Natural killer cell (primary cell): ENCODE measurements around the gene MST1. TPM values are rescaled to one million over a fixed set of nuclear protein-coding genes. Genes with fewer than 3 reads are reported as not detected.
A peak's percentile ranks its signal among the peaks of the same experiment; 100 is the strongest.
"Not testable (repeated sequence)": the region's sequence is repeated elsewhere in the genome, so short reads cannot be mapped to it uniquely, and the experiment has no call there.

ENCODE experiments used
- ATAC-seq, 3 donors: fragments of 150-1000 bp in 2 of 3; fragments of 200-7000 bp in 1 of 3; cut with Tn5 transposase; 1 replicate in 1 of 3; 2 replicates in 2 of 3; pipeline ENCODE4 v1.10.0; 2021; ENCODE audit warnings: mild to moderate bottlenecking in 2 of 3, moderate library complexity in 2 of 3
- DNase-seq, 2 donors: peaks; one replicate each; pipeline versions ENCODE4 v3.0.0 to v3.0.0-alpha.2; 2013 to 2021; ENCODE audit warnings: mixed read lengths in 1 of 2
- H3K27ac ChIP-seq: one replicate; pipeline ENCODE4 v1.5.1; 2013; ENCODE audit warnings: mild to moderate bottlenecking, low read length
- H3K27me3 ChIP-seq: one replicate; pipeline ENCODE4 v1.6.1; 2013; ENCODE audit warnings: low read length; ENCODE audit not compliant: control insufficient read depth, insufficient read depth
- H3K36me3 ChIP-seq: one replicate; pipeline ENCODE4 v1.6.1; 2013; ENCODE audit warnings: low read length; ENCODE audit not compliant: control insufficient read depth, insufficient read depth
- H3K4me1 ChIP-seq: one replicate; pipeline ENCODE4 v1.6.1; 2013; ENCODE audit warnings: low read length; ENCODE audit not compliant: control insufficient read depth, insufficient read depth
- H3K4me3 ChIP-seq: one replicate; pipeline ENCODE4 v1.5.1; 2013; ENCODE audit warnings: low read length
- H3K9me3 ChIP-seq: one replicate; pipeline ENCODE4 v1.6.1; 2013; ENCODE audit warnings: low read length; ENCODE audit not compliant: control insufficient read depth, insufficient read depth
- H3K27ac Mint-ChIP-seq, 2 donors: one replicate each; pipeline ENCODE4 v1.8.0; 2022; ENCODE audit warnings: mild to moderate bottlenecking in 2 of 2, mixed read lengths in 2 of 2, moderate library complexity in 1 of 2
- H3K27me3 Mint-ChIP-seq, 2 donors: one replicate each; pipeline ENCODE4 v1.8.0; 2022; ENCODE audit warnings: low read depth in 2 of 2, mixed read lengths in 2 of 2
- H3K36me3 Mint-ChIP-seq: one replicate; pipeline ENCODE4 v1.8.0; 2022; ENCODE audit warnings: mixed read lengths
- H3K4me1 Mint-ChIP-seq, 2 donors: one replicate each; pipeline ENCODE4 v1.8.0; 2022; ENCODE audit warnings: mixed read lengths in 2 of 2
- H3K4me3 Mint-ChIP-seq: one replicate; pipeline ENCODE4 v1.8.0; 2022; ENCODE audit warnings: mild to moderate bottlenecking, moderate library complexity, mixed read lengths
- H3K9me3 Mint-ChIP-seq, 2 donors: one replicate each; pipeline ENCODE4 v1.8.0; 2022; ENCODE audit warnings: mixed read lengths in 2 of 2
- CTCF ChIP-seq: fragments of 200-600 bp; IDR thresholded peaks from one replicate; pipeline ENCODE4 v1.8.0; 2022; ENCODE audit warnings: antibody characterized with exemption
- WGBS: methylation state at CpG from one replicate; pipeline ENCODE4 v1.1.7; 2013; ENCODE audit warnings: missing lambda C conversion rate; ENCODE audit not compliant: insufficient coverage; 5-methylcytosine and 5-hydroxymethylcytosine counted together
- intact Hi-C: fragments of 100-400 bp; cut with micrococcal nuclease; formaldehyde crosslinking; loops from one replicate; pipeline ENCODE4 v1.14.2; 2022
- total RNA-seq, 4 donors: library from RNA; stranded (reverse); fragments of 120-200 nt in 1 of 4; gene quantifications; one replicate each; pipeline versions ENCODE4 v1.2.3 to v1.2.4, GENCODE V29; 2013 to 2022

Gene MST1
- total RNA-seq, 3 donors from 2014 or later (not counting 1 experiment from before 2014, with no cell fraction given), result 9.5 to 19.1 (median 15.2) TPM

GRCh38 chr3:49699281-49699979 lies 10.2 kb upstream of the MST1 start:
- Histone ChIP-seq H3K4me3 (no peak overlapping the region), H3K4me1 (no peaks in the 10 kb centered on the region), H3K27ac (no peak overlapping the region), H3K9me3 (no peaks in the 10 kb centered on the region), H3K27me3 (no peaks in the 10 kb centered on the region), H3K36me3 (peaks cover 43% of the 10 kb centered on the region)
- WGBS, result 95% methylated on average over 16 of the region's 16 CpGs
- no peak overlapping the region for H3K27ac Mint-ChIP-seq
- H3K4me1 Mint-ChIP-seq, result peaks cover 0 to 7% of the 10 kb centered on the region in 2 donors
- no peaks in the 10 kb centered on the region for H3K27me3 Mint-ChIP-seq
- H3K9me3 Mint-ChIP-seq, result no peaks in the 10 kb centered on the region
- TF ChIP-seq CTCF, result no peak
- no peaks in the 10 kb centered on the region for H3K36me3 Mint-ChIP-seq
- H3K4me3 Mint-ChIP-seq, result no peak overlapping the region
- no peak for DNase-seq
- intact Hi-C loops, result no loop called here
- no peak for ATAC-seq

GRCh38 chr3:49695350-49696015 lies 6.2 kb upstream of the MST1 start:
- not testable (repeated sequence) for H3K27ac Mint-ChIP-seq
- H3K4me1 Mint-ChIP-seq, result peaks cover 14 to 24% of the 10 kb centered on the region in 2 donors

GRCh38 chr3:49694409-49695070 lies 5.3 kb upstream of the MST1 start:
- H3K27ac ChIP-seq, intact Hi-C loops, H3K27me3 Mint-ChIP-seq, H3K4me3 ChIP-seq, H3K9me3 Mint-ChIP-seq, H3K9me3 ChIP-seq, H3K27me3 ChIP-seq, H3K36me3 Mint-ChIP-seq, H3K4me3 Mint-ChIP-seq, ATAC-seq, DNase-seq, H3K27ac Mint-ChIP-seq: not testable (repeated sequence)
- WGBS, result 84% methylated on average over 6 of the region's 6 CpGs
- peaks cover 23 to 33% of the 10 kb centered on the region in 2 donors for H3K4me1 Mint-ChIP-seq
- peaks cover 20% of the 10 kb centered on the region for H3K4me1 ChIP-seq
- H3K36me3 ChIP-seq, result peaks cover 17% of the 10 kb centered on the region

More at GRCh38 chr3:49695350-49696015, 6.2 kb upstream of the MST1 start:
- intact Hi-C loops, H3K27ac ChIP-seq, H3K27me3 Mint-ChIP-seq, H3K9me3 ChIP-seq, DNase-seq, ATAC-seq, H3K36me3 Mint-ChIP-seq, H3K27me3 ChIP-seq, H3K9me3 Mint-ChIP-seq, H3K4me3 ChIP-seq, H3K4me3 Mint-ChIP-seq: not testable (repeated sequence)
- 100% methylated on average over 2 of the region's 4 CpGs for WGBS
- Histone ChIP-seq H3K36me3 (peaks cover 25% of the 10 kb centered on the region), H3K4me1 (peaks cover 10% of the 10 kb centered on the region)

GRCh38 chr3:49691481-49691880 lies 2.2 kb upstream of the MST1 start:
- H3K27ac Mint-ChIP-seq, intact Hi-C loops, H3K36me3 Mint-ChIP-seq, H3K27ac ChIP-seq, H3K27me3 ChIP-seq, H3K9me3 Mint-ChIP-seq, H3K4me3 ChIP-seq, H3K36me3 ChIP-seq, H3K27me3 Mint-ChIP-seq, H3K9me3 ChIP-seq, ATAC-seq, DNase-seq: not testable (repeated sequence)
- 91% methylated on average over 3 of the region's 3 CpGs for WGBS
- H3K4me3 Mint-ChIP-seq, result peak overlapping the region; percentile 13
- peaks cover 35 to 46% of the 10 kb centered on the region in 2 donors for H3K4me1 Mint-ChIP-seq
- H3K4me1 ChIP-seq, result peaks cover 36% of the 10 kb centered on the region

- H3K9me3 Mint-ChIP-seq, H3K36me3 ChIP-seq, H3K27me3 ChIP-seq, intact Hi-C loops, H3K4me3 ChIP-seq, H3K9me3 ChIP-seq, H3K27ac ChIP-seq, H3K36me3 Mint-ChIP-seq, H3K27me3 Mint-ChIP-seq, ATAC-seq, DNase-seq: not testable (repeated sequence)
- Mint-ChIP-seq H3K4me1 (peaks cover 35 to 46% of the 10 kb centered on the region in 2 donors), H3K27ac (peak overlapping the region in 1 of 2 donors; percentile 96), H3K4me3 (peak overlapping the region; percentile 99)
- WGBS, result 98% methylated on average over 3 of the region's 3 CpGs
- H3K4me1 ChIP-seq, result peaks cover 42% of the 10 kb centered on the region
Measured at GRCh38 chr3:49690856-49691255, 1.6 kb upstream of the MST1 start.

- not testable (repeated sequence) for H3K9me3 Mint-ChIP-seq, ATAC-seq, H3K27me3 ChIP-seq, H3K36me3 Mint-ChIP-seq, H3K9me3 ChIP-seq, DNase-seq, H3K36me3 ChIP-seq, H3K27me3 Mint-ChIP-seq
- Mint-ChIP-seq H3K4me1 (peaks cover 35 to 46% of the 10 kb centered on the region in 2 donors), H3K27ac (peak overlapping the region; percentile 91 to 96), H3K4me3 (peak overlapping the region; percentile 99)
- 9% methylated on average over 16 of the region's 16 CpGs for WGBS
- peak overlapping the region; percentile 46 for H3K27ac ChIP-seq
- H3K4me3 ChIP-seq, result peak overlapping the region; percentile 86
- H3K4me1 ChIP-seq, result peaks cover 44% of the 10 kb centered on the region
- intact Hi-C loops, result loop anchor here (2.0 kb wide), 1 partner anchor 29 kb away; the partner anchor contains the start of gene AMIGO3
Measured at GRCh38 chr3:49689908-49690624, 792 bp upstream of the MST1 start.
